ENCODE data around the gene SCN4B.

DNA sequence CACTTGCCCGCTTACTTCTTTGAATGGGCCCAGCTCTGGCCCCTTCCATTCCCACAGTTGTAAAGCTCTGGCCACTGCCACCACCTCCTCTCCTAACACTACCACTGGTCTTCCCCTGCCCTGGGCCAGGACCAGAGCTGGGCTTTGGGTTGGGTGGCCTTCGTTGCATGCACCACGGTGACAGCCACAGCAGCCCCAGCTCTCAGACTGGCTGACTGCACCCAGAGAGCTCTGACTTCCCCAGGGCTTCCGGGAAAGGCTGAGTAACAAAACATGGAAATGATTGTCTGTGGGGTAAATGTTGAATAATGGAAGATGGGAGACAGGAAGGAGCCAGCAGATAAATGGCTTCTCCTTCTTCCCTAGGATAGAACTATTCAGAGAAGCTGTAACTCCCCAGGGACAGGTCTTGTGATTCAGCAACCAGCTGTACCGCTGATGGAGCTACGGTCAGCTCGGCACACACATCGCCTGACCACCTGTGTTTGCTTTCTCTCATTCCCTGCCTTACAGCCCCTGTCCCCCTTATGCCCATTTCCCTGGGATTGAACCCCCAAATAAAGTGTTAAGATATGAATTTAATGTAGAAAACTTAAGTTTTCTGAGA is 27.6 kb downstream of the SCN4B start:
- TF ChIP-seq, protein P1, sequence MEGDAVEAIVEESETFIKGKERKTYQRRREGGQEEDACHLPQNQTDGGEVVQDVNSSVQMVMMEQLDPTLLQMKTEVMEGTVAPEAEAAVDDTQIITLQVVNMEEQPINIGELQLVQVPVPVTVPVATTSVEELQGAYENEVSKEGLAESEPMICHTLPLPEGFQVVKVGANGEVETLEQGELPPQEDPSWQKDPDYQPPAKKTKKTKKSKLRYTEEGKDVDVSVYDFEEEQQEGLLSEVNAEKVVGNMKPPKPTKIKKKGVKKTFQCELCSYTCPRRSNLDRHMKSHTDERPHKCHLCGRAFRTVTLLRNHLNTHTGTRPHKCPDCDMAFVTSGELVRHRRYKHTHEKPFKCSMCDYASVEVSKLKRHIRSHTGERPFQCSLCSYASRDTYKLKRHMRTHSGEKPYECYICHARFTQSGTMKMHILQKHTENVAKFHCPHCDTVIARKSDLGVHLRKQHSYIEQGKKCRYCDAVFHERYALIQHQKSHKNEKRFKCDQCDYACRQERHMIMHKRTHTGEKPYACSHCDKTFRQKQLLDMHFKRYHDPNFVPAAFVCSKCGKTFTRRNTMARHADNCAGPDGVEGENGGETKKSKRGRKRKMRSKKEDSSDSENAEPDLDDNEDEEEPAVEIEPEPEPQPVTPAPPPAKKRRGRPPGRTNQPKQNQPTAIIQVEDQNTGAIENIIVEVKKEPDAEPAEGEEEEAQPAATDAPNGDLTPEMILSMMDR (conservative IDR thresholded peaks at IDR 0.05), result no peak
- no peak for TF ChIP-seq EZH2 (IDR thresholded peaks at IDR 0.05; ENCODE audit: low read depth)

Data from PC-9 (cell line).